Suprapubic skin (tissue), 4 donors: Measurements from ENCODE around the gene HMCN1. TPM values are rescaled to one million over a fixed set of nuclear protein-coding genes. Genes with fewer than 3 reads are reported as not detected.

ENCODE experiments used
- DNase-seq, 2 donors: peaks; one replicate each; pipeline ENCODE4 v3.0.0-alpha.2; 2019; ENCODE audit warnings: low spot score in 2 of 2
- H3K27ac ChIP-seq: fragments of 200-600 bp; sonication (generic); one replicate; pipeline ENCODE4 v1.5.1; 2019
- H3K27me3 ChIP-seq: fragments of 200-600 bp; sonication (generic); one replicate; pipeline ENCODE4 v1.5.1; 2019
- H3K36me3 ChIP-seq: fragments of 200-600 bp; sonication (generic); one replicate; pipeline ENCODE4 v1.5.1; 2019
- H3K4me1 ChIP-seq: fragments of 200-600 bp; sonication (generic); one replicate; pipeline ENCODE4 v1.5.1; 2019
- H3K4me3 ChIP-seq: fragments of 200-600 bp; sonication (generic); one replicate; pipeline ENCODE4 v1.5.1; 2019; ENCODE audit warnings: mild to moderate bottlenecking
- H3K9me3 ChIP-seq: fragments of 200-600 bp; sonication (generic); one replicate; pipeline ENCODE4 v1.5.1; 2019
- EP300 ChIP-seq: sonication (generic); formaldehyde crosslinking; IDR thresholded peaks from one replicate; pipeline ENCODE4 v1.6.1; 2017; ENCODE audit warnings: antibody characterized with exemption
- POLR2A ChIP-seq, 2 donors: fragments of 450-650 bp; IDR thresholded peaks; one replicate each; pipeline ENCODE4 v1.6.1; 2017; ENCODE audit warnings: antibody characterized with exemption in 2 of 2, mild to moderate bottlenecking in 2 of 2, moderate library complexity in 2 of 2
- POLR2AphosphoS5 ChIP-seq, 3 donors: sonication (generic); formaldehyde crosslinking; IDR thresholded peaks; one replicate each; pipeline ENCODE4 v1.6.1; 2017; ENCODE audit warnings: antibody characterized with exemption in 3 of 3
- WGBS: methylation state at CpG from one replicate; pipeline ENCODE4 v1.1.5; 2018; 5-methylcytosine and 5-hydroxymethylcytosine counted together
- total RNA-seq, 4 donors: library from RNA; depleted of rRNA; stranded (reverse); fragments of >200 nt; gene quantifications; one replicate each; pipeline ENCODE4 v1.1.0, GENCODE V29; 2016
- TF ChIP-seq, protein P1 (sequence below), 2 donors: fragments of 200-600 bp in 1 of 2; fragments of 450-650 bp in 1 of 2; sonication (generic) in 1 of 2; IDR thresholded peaks; one replicate each; pipeline ENCODE4 v1.5.1; 2016 to 2019; ENCODE audit warnings: antibody characterized with exemption in 2 of 2, mild to moderate bottlenecking in 1 of 2, moderate library complexity in 1 of 2

Gene HMCN1
- total RNA-seq, 4 donors from 2014 or later: 2.2 to 5.6 (median 3.7) TPM

DNA sequence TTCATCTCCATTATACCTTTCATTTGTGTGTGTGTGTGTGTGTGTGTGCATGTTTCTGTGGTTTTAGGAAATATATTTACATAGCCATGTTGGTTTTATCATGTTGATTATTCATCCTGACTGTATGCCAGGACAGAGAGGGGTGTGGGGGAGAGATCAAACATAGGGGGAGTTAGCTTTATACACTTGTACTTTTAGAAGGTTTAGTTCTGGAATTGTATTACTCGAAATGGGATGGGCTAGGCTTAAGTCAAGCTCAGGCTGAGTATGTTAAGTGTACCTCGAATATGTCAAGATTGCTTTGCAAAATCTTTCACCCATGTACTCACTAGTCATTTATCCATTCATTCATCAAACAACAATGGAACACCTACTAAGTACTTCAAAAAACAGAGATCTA, 123.3 kb downstream of the HMCN1 start:
- Histone ChIP-seq H3K9me3 (no peaks in the 10 kb centered on the region), H3K27ac (no peak overlapping the region), H3K27me3 (no peaks in the 10 kb centered on the region), H3K36me3 (no peaks in the 10 kb centered on the region), H3K4me3 (no peak overlapping the region), H3K4me1 (peaks cover 3% of the 10 kb centered on the region)
- DNase-seq: no peak
- 71% methylated on average over 2 of the region's 2 CpGs for WGBS
- no peak for TF ChIP-seq EP300
- TF ChIP-seq POLR2A (IDR thresholded peaks at IDR 0.05): no peak
- TF ChIP-seq, protein P1, sequence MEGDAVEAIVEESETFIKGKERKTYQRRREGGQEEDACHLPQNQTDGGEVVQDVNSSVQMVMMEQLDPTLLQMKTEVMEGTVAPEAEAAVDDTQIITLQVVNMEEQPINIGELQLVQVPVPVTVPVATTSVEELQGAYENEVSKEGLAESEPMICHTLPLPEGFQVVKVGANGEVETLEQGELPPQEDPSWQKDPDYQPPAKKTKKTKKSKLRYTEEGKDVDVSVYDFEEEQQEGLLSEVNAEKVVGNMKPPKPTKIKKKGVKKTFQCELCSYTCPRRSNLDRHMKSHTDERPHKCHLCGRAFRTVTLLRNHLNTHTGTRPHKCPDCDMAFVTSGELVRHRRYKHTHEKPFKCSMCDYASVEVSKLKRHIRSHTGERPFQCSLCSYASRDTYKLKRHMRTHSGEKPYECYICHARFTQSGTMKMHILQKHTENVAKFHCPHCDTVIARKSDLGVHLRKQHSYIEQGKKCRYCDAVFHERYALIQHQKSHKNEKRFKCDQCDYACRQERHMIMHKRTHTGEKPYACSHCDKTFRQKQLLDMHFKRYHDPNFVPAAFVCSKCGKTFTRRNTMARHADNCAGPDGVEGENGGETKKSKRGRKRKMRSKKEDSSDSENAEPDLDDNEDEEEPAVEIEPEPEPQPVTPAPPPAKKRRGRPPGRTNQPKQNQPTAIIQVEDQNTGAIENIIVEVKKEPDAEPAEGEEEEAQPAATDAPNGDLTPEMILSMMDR (IDR thresholded peaks at IDR 0.05): no peak
- TF ChIP-seq POLR2AphosphoS5 (IDR thresholded peaks at IDR 0.05): no peak

GRCh38 chr1:185860311-185860710, 126.1 kb downstream of the HMCN1 start:
- no peaks in the 10 kb centered on the region for H3K36me3 ChIP-seq
- no peaks in the 10 kb centered on the region for H3K27me3 ChIP-seq
- TF ChIP-seq POLR2AphosphoS5 (IDR thresholded peaks at IDR 0.05): no peak
- no peak for TF ChIP-seq POLR2A (IDR thresholded peaks at IDR 0.05)
- TF ChIP-seq, protein P1 (IDR thresholded peaks at IDR 0.05): no peak
- no peak for TF ChIP-seq EP300
- H3K27ac ChIP-seq: no peak overlapping the region
- H3K4me1 ChIP-seq: no peaks in the 10 kb centered on the region
- DNase-seq: no peak
- H3K9me3 ChIP-seq: no peaks in the 10 kb centered on the region
- WGBS: 98% methylated on average over 1 of the region's 1 CpG
- H3K4me3 ChIP-seq: no peak overlapping the region

DNA sequence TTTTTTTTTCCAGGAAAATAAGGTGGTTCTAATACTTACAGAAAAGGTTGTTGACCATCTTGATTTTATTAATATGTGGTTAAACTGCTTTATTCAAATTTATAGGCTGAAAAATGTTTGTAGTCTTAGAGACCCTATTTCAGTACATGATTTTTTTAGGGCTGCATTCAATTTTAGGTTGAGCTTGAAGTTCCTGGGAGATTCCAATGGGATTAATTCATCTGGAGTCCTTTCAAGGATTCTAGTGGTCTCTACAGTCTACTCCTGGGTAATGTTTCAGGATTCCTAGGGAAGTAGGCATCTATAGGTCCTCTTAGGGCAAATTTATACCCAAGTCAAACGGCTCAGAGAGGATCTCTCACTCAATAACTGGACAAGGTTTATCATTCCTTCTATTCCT, 126.7 kb downstream of the HMCN1 start:
- no peak for DNase-seq
- H3K27me3 ChIP-seq: no peaks in the 10 kb centered on the region
- H3K9me3 ChIP-seq: no peaks in the 10 kb centered on the region
- H3K27ac ChIP-seq: no peak overlapping the region
- H3K36me3 ChIP-seq: no peaks in the 10 kb centered on the region
- H3K4me3 ChIP-seq: no peak overlapping the region
- TF ChIP-seq EP300: no peak
- TF ChIP-seq, protein P1 (IDR thresholded peaks at IDR 0.05): no peak
- TF ChIP-seq POLR2A (IDR thresholded peaks at IDR 0.05): no peak
- no peak for TF ChIP-seq POLR2AphosphoS5 (IDR thresholded peaks at IDR 0.05)
- H3K4me1 ChIP-seq: no peaks in the 10 kb centered on the region
- 80% methylated on average over 1 of the region's 1 CpG for WGBS

- TF ChIP-seq POLR2A (IDR thresholded peaks at IDR 0.05): no peak
- no peak for TF ChIP-seq EP300
- TF ChIP-seq POLR2AphosphoS5 (IDR thresholded peaks at IDR 0.05): no peak
- TF ChIP-seq, protein P1 (IDR thresholded peaks at IDR 0.05): no peak
- Histone ChIP-seq H3K9me3 (no peaks in the 10 kb centered on the region), H3K4me3 (no peak overlapping the region), H3K27me3 (no peaks in the 10 kb centered on the region), H3K27ac (no peak overlapping the region), H3K36me3 (no peaks in the 10 kb centered on the region), H3K4me1 (no peaks in the 10 kb centered on the region)
- DNase-seq: no peak
These were observed 127.4 kb downstream of the HMCN1 start for GRCh38 chr1:185861630-185862029.

- Histone ChIP-seq H3K4me3 (no peak overlapping the region), H3K27me3 (no peaks in the 10 kb centered on the region), H3K36me3 (no peaks in the 10 kb centered on the region), H3K27ac (no peak overlapping the region), H3K4me1 (no peaks in the 10 kb centered on the region), H3K9me3 (no peaks in the 10 kb centered on the region)
- WGBS: 52% methylated on average over 3 of the region's 3 CpGs
- no peak for DNase-seq
- no peak for TF ChIP-seq EP300
- TF ChIP-seq POLR2A (IDR thresholded peaks at IDR 0.05): no peak
- no peak for TF ChIP-seq POLR2AphosphoS5 (IDR thresholded peaks at IDR 0.05)
- TF ChIP-seq, protein P1 (IDR thresholded peaks at IDR 0.05): no peak
These were observed 128.0 kb downstream of the HMCN1 start for GRCh38 chr1:185862235-185862634.
